ENCODE results near the gene PROS1.
"Not testable (repeated sequence)": the region's sequence is repeated elsewhere in the genome, so short reads cannot be mapped to it uniquely, and the experiment has no call there.

PROS1 gene

GRCh38 chr3:93934366-93935046 lies 39.2 kb downstream of the PROS1 start:
- TF ChIP-seq GATA1 (IDR thresholded peaks at IDR 0.05; ENCODE audit: low read depth, low read length) (no peak), POLR2A (IDR thresholded peaks at IDR 0.05; ENCODE audit: low read length) (no peak)
- no peak for DNase-seq

- DNase-seq, result no peak
- TF ChIP-seq POLR2A (IDR thresholded peaks at IDR 0.05; ENCODE audit: low read length), result no peak
- no peak for TF ChIP-seq GATA1 (IDR thresholded peaks at IDR 0.05; ENCODE audit: low read depth, low read length)
Measured at GRCh38 chr3:93931597-93932229, 42.0 kb downstream of the PROS1 start.

GRCh38 chr3:93930041-93930440 lies 43.7 kb downstream of the PROS1 start:
- no peak for DNase-seq
- TF ChIP-seq POLR2A (IDR thresholded peaks at IDR 0.05; ENCODE audit: low read length) (no peak), GATA1 (IDR thresholded peaks at IDR 0.05; ENCODE audit: low read depth, low read length) (no peak)

- DNase-seq, result no peak
Measured at GRCh38 chr3:93926789-93927188, 46.9 kb downstream of the PROS1 start.

GRCh38 chr3:93924491-93924890 lies 49.2 kb downstream of the PROS1 start:
- TF ChIP-seq POLR2A (IDR thresholded peaks at IDR 0.05; ENCODE audit: low read length), result no peak
- DNase-seq, result peak in 1 of 2 experiments; percentile 18

More at GRCh38 chr3:93926789-93927188, 46.9 kb downstream of the PROS1 start:
- TF ChIP-seq POLR2A (IDR thresholded peaks at IDR 0.05; ENCODE audit: low read length) (no peak), GATA1 (IDR thresholded peaks at IDR 0.05; ENCODE audit: low read depth, low read length) (no peak)

- TF ChIP-seq POLR2A (IDR thresholded peaks at IDR 0.05; ENCODE audit: low read length), result no peak
- no peak for TF ChIP-seq GATA1 (IDR thresholded peaks at IDR 0.05; ENCODE audit: low read depth, low read length)
- DNase-seq, result peak; percentile 4 to 21
Measured at GRCh38 chr3:93923006-93923405, 50.7 kb downstream of the PROS1 start.

GRCh38 chr3:93917546-93918029 lies 56.1 kb downstream of the PROS1 start:
- DNase-seq, result not testable (repeated sequence)

GRCh38 chr3:93913623-93914022 lies 60.1 kb downstream of the PROS1 start:
- peak in 1 of 2 experiments; percentile 45 for DNase-seq

GRCh38 chr3:93911206-93911605 lies 62.5 kb downstream of the PROS1 start:
- TF ChIP-seq POLR2A (IDR thresholded peaks at IDR 0.05; ENCODE audit: low read length) (no peak), GATA1 (IDR thresholded peaks at IDR 0.05; ENCODE audit: low read depth, low read length) (no peak)
- DNase-seq, result no peak

GRCh38 chr3:93910097-93910496 lies 63.6 kb downstream of the PROS1 start:
- no peak for TF ChIP-seq POLR2A (IDR thresholded peaks at IDR 0.05; ENCODE audit: low read length)
- TF ChIP-seq GATA1 (IDR thresholded peaks at IDR 0.05; ENCODE audit: low read depth, low read length), result no peak

GRCh38 chr3:93907132-93907531 lies 66.6 kb downstream of the PROS1 start:
- no peak for DNase-seq
- TF ChIP-seq POLR2A (IDR thresholded peaks at IDR 0.05; ENCODE audit: low read length) (no peak), GATA1 (IDR thresholded peaks at IDR 0.05; ENCODE audit: low read depth, low read length) (no peak)

More at GRCh38 chr3:93910097-93910496, 63.6 kb downstream of the PROS1 start:
- DNase-seq, result no peak

- DNase-seq, result no peak
- TF ChIP-seq POLR2A (IDR thresholded peaks at IDR 0.05; ENCODE audit: low read length), result no peak
- no peak for TF ChIP-seq GATA1 (IDR thresholded peaks at IDR 0.05; ENCODE audit: low read depth, low read length)
Measured at GRCh38 chr3:93906245-93906644, 67.5 kb downstream of the PROS1 start.

- no peak for DNase-seq
- TF ChIP-seq GATA1 (IDR thresholded peaks at IDR 0.05; ENCODE audit: low read depth, low read length) (no peak), POLR2A (IDR thresholded peaks at IDR 0.05; ENCODE audit: low read length) (no peak)
Measured at GRCh38 chr3:93904568-93904967, 69.1 kb downstream of the PROS1 start.

GRCh38 chr3:93878250-93879017 lies 95.3 kb downstream of the PROS1 start:
- DNase-seq, result not testable (repeated sequence)

GRCh38 chr3:93877427-93877826 lies 96.3 kb downstream of the PROS1 start:
- not testable (repeated sequence) for DNase-seq

GRCh38 chr3:93873412-93873811 lies 100.3 kb downstream of the PROS1 start:
- DNase-seq, result not testable (repeated sequence)
